Neutrophil (primary cell): ENCODE data around the gene CIAO3.
"Not testable (repeated sequence)": the region's sequence is repeated elsewhere in the genome, so short reads cannot be mapped to it uniquely, and the experiment has no call there.

Experiments used
- H3K27ac ChIP-seq: fragments of 200-600 bp; sonication (generic); 2 replicates; pipeline ENCODE4 v1.5.1; 2016; ENCODE audit warnings: mild to moderate bottlenecking, moderate library complexity
- H3K27me3 ChIP-seq: fragments of 200-600 bp; sonication (generic); 2 replicates; pipeline ENCODE4 v1.6.0; 2016; ENCODE audit warnings: mild to moderate bottlenecking
- H3K36me3 ChIP-seq: fragments of 200-600 bp; sonication (generic); 2 replicates; pipeline ENCODE4 v1.5.1; 2017
- H3K4me1 ChIP-seq, 2 experiments: fragments of 200-600 bp in 1 of 2; sonication (generic) in 1 of 2; 1 replicate in 1 of 2; 2 replicates in 1 of 2; pipeline versions ENCODE4 v1.5.1 to v1.6.1; 2013 to 2016; ENCODE audit warnings: low read depth in 1 of 2, low read length in 1 of 2, mild to moderate bottlenecking in 1 of 2, moderate library complexity in 1 of 2; ENCODE audit not compliant: control insufficient read depth in 1 of 2, insufficient read depth in 1 of 2
- H3K4me3 ChIP-seq, 2 experiments: fragments of 200-600 bp in 1 of 2; sonication (generic) in 1 of 2; 1 replicate in 1 of 2; 2 replicates in 1 of 2; pipeline ENCODE4 v1.5.1; 2013 to 2016; ENCODE audit warnings: low read depth in 1 of 2, low read length in 1 of 2, mild to moderate bottlenecking in 1 of 2, moderate library complexity in 1 of 2
- H3K9me3 ChIP-seq: fragments of 200-600 bp; sonication (generic); 2 replicates; pipeline ENCODE4 v1.5.1; 2016
- CTCF ChIP-seq: fragments of 200-600 bp; sonication (generic); IDR thresholded peaks from 2 replicates; pipeline ENCODE4 v1.5.1; 2016; ENCODE audit warnings: antibody characterized with exemption

The CIAO3 gene

GRCh38 chr16:778447-778846, 37.6 kb upstream of the CIAO3 start:
- H3K4me1 ChIP-seq, result no peaks in the 10 kb centered on the region
- H3K36me3 ChIP-seq, result no peaks in the 10 kb centered on the region
- H3K4me3 ChIP-seq, result no peak overlapping the region
- TF ChIP-seq CTCF, result no peak
- peaks cover 57% of the 10 kb centered on the region for H3K27me3 ChIP-seq
- H3K27ac ChIP-seq, result no peak overlapping the region
- no peaks in the 10 kb centered on the region for H3K9me3 ChIP-seq

DNA sequence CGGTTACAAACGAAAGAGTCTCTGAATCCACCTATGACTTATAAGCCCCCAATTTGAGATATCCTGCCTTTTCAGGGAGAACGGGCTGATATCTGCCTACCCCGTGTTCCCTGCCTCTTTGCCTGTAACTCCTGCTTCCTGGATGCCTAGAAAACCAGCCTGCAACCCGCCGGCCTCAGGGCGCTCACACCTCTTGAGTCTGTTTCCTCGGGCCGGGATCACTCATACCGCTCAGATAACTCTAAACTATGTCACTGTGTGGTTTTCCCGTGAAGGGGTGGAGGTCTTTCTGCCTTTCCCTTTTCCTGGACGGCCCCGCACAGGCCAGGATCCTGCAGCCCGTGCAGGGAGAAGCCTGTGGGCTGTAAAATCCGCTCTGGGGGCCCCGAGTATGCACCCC, 37.0 kb upstream of the CIAO3 start:
- Histone ChIP-seq H3K4me1 (no peaks in the 10 kb centered on the region), H3K36me3 (no peaks in the 10 kb centered on the region), H3K27me3 (peaks cover 50% of the 10 kb centered on the region), H3K27ac (no peak overlapping the region), H3K4me3 (no peak overlapping the region), H3K9me3 (no peaks in the 10 kb centered on the region)
- no peak for TF ChIP-seq CTCF

DNA sequence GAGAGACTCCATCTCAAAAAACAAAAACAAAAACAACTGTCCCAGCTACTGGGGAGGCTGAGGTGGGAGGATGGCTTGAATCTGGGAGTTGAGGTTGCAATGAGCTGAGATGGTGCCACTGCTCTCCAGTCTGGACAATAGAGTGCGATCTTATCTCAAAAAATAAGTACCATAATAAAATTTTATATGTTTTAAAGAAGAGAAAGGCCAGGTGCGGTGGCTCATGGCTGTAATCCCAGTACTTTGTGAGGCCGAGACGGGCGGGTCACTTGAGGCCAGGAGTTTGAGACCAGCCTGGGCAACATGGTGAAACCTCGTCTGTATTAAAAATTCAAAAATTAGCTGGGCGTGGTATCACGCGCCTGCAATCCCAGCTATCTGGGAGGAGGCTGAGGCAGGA, 36.0 kb upstream of the CIAO3 start:
- H3K9me3 ChIP-seq, result no peaks in the 10 kb centered on the region
- no peaks in the 10 kb centered on the region for H3K4me1 ChIP-seq
- H3K27ac ChIP-seq, result no peak overlapping the region
- H3K36me3 ChIP-seq, result no peaks in the 10 kb centered on the region
- H3K4me3 ChIP-seq, result no peak overlapping the region
- no peak for TF ChIP-seq CTCF
- H3K27me3 ChIP-seq, result peaks cover 45% of the 10 kb centered on the region

DNA sequence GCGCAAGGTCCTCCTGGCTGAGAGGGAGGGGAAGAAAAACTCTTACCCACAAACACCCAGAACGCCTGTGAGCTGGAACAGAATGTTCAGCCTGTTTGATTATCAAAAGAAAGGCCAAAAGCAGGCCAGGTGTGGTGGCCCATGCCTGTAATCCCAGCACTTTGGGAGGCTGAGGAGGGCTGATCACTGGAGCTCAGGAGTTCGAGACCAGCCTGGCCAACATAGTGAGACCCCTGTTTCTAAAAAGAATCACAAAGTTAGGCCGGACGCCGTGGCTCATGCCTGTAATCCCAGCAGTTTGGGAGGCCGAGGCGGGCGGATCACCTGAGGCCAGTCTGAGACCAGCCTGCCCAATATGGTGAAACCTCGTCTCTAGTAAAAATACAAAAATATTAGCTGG, 35.5 kb upstream of the CIAO3 start:
- H3K4me1 ChIP-seq, H3K36me3 ChIP-seq, H3K9me3 ChIP-seq, H3K4me3 ChIP-seq, H3K27ac ChIP-seq: not testable (repeated sequence)
- peaks cover 39% of the 10 kb centered on the region for H3K27me3 ChIP-seq

GRCh38 chr16:775236-775796, 34.5 kb upstream of the CIAO3 start:
- Histone ChIP-seq H3K36me3 (no peaks in the 10 kb centered on the region), H3K4me1 (no peaks in the 10 kb centered on the region), H3K9me3 (no peaks in the 10 kb centered on the region), H3K27ac (no peak overlapping the region), H3K27me3 (peaks cover 35% of the 10 kb centered on the region), H3K4me3 (no peak overlapping the region)
- TF ChIP-seq CTCF, result no peak

DNA sequence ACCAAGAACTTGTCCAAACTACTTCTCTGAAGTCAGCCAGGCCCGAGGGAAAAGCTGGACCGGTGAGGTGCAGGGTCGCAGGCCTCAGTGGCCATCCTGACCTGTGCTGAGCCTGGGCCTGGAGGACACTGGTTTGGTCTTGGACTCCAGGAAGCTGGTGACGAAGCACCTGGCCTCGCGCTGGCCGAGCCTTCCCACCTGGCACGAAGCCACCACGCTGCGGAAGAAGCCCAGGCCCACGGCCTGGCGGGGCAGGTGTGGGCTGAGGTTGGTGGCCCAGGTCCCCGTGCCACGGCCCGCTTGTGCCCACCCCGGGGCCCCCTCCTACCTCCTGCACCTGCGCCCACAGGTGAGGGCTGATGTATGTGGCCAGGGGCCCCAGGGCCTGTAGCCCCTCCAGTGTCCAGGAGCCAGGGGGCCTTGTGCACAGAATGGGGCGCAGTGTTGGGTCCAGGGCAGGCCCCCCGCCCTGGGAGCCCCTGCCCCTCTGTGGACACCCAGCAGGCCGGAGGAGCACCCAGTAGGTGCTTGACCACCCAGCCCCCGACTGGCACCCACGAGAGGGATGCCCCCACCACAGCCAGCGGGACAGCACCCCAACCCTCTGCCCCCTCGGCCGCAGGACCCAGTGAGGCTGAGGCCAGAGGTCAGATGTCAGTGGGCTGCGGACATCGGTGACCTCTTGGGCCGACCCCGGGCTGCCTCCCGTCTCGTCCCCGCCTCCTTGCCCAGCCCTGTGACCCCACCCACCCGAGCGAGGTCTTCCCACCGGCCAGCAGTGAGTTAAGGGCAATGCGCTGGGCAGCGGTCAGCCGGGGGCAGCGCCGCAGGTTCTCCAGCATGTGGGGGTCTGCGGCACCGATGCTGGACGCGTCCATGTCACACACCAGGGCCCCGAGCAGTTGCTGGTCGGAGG, 33.5 kb upstream of the CIAO3 start:
- Histone ChIP-seq H3K4me3 (no peak overlapping the region), H3K27me3 (peaks cover 39% of the 10 kb centered on the region), H3K9me3 (no peaks in the 10 kb centered on the region), H3K36me3 (no peaks in the 10 kb centered on the region), H3K27ac (no peak overlapping the region), H3K4me1 (no peaks in the 10 kb centered on the region)
- no peak for TF ChIP-seq CTCF
